GM12801 (cell line): ENCODE data around the gene TMEM117.

Experiments used
- TF ChIP-seq, protein P1 (sequence below): IDR thresholded peaks from one replicate; pipeline ENCODE4 v1.5.1; 2011; ENCODE audit warnings: control low read depth; ENCODE audit not compliant: insufficient read length; ENCODE audit errors: extremely low read depth

The TMEM117 gene

DNA sequence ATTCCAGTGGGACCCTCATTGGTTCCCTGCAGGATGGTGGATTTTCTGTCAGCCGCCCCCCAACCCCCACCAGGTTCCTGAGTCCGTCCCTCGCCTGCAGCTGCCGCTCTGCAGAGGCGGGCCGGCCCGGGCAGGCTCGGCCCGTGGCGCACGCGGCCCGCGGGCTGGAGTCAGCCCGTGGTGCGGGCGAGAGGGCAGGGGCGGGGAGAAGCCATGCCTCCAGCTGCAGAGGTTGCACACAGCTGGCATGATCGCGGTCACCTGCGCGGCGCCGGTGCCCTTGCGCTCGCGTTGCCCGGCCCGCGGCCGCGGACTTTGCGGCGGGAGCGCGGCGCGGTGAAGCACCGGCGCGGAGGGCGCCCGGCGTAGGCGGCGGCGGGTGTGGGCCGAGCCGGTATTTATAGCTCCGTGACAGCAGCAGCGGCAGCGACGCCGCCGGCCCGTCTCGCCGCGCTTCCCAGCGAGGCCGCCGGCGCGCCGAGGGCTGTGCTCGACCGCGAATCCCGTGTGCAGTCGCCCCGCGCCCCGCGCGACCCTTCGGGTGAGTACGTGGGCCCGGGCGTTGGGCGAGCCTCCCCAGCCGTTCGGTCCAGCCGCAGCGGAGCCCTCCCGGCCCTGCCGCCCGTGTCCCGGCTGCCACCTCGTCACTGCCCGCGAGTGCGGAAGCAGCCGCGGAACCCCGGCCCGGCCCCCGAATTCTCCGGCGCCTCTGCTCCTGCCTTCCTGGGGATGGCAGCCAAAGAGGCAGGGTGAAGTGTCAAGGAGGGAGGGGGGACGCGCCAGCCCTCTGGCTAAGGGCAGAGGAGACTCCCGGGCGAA lies at the start of gene TMEM117:
TSS of gene TMEM117 (plus strand) at position 426 of the 819 bp plus-strand sequence.
- TF ChIP-seq, protein P1, sequence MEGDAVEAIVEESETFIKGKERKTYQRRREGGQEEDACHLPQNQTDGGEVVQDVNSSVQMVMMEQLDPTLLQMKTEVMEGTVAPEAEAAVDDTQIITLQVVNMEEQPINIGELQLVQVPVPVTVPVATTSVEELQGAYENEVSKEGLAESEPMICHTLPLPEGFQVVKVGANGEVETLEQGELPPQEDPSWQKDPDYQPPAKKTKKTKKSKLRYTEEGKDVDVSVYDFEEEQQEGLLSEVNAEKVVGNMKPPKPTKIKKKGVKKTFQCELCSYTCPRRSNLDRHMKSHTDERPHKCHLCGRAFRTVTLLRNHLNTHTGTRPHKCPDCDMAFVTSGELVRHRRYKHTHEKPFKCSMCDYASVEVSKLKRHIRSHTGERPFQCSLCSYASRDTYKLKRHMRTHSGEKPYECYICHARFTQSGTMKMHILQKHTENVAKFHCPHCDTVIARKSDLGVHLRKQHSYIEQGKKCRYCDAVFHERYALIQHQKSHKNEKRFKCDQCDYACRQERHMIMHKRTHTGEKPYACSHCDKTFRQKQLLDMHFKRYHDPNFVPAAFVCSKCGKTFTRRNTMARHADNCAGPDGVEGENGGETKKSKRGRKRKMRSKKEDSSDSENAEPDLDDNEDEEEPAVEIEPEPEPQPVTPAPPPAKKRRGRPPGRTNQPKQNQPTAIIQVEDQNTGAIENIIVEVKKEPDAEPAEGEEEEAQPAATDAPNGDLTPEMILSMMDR = no peak

DNA sequence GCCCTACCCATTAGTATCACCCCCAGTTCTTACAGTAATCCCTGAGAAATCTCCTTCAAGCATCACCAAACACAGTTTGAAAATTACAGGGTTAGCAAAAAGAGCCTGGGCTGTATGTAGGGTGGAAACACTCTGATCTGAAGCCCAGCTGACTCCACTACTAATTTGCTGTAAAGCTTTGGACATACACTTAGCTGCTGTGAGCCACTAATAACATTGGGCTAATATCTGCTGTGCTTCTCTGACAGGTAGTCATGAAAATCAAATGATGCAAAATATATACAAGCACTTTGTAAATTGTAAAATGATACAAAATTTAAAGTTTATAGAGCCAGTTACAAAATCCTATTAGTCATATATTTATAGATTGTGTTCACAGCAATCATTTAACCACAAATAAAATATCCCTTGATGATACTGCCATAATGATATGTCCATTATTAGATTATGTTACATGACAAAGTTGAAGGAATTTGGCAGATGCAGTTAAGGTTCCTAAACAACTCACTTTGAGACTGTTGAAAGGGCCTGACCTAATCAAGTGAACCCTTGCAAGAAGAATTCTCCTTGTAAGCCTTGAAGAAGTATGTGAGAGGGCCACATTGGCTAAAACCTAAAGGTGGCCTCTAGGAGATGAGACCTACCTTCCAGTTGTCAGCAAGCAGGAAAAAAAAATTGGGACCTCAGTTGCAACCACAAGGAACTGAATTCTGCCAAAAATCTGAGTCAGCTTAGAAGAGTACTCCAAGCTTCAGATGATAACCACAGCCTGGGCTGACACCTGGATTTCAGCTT lies 48.8 kb upstream of the TMEM117 start:
- TF ChIP-seq, protein P1 = no peak

DNA sequence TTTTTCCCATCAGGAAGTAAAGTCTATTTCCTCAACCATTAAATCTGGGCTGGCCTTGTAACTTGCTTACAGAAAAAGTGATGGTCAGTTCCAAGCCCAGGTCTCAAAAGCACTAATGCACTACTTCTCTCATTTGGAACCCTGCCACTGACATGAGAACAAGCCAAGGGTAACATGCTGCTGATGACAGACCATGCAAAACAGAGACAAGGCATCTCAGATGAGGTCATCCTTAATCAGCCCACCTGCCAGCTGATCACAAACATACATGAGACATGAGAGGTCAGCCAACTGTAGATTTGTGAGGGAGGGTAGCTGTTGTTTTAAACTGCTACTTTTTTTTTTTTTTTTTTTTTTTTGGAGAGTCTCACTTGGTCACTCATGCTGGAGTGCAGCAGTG lies 45.9 kb upstream of the TMEM117 start:
- TF ChIP-seq, protein P1 = no peak

DNA sequence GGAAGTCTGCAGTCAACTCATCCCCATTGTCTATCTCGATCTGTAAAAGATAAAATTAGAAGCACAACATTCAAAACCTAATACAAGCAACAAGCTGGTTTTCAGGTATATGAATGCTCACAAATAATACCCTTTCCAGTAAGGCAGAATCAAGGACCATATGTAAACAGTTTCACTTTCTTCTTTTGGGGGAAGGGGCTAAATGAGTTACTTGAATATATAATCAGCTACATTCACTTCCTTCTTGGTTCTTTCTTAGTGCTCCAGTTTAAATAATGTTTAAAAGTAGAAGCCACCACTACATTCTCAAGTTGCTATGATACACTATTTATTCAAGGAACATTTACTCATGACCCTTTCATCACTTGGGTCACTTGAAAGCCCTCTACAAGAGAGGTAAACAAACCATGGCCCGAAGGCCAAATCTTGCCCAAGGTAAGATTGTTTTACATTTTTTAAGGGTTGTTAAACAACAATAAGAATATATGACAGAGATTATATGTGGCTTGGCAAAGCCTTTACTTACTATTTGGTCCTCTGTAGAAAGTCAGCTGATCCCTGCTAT lies 40.1 kb upstream of the TMEM117 start:
- TF ChIP-seq, protein P1 = no peak

DNA sequence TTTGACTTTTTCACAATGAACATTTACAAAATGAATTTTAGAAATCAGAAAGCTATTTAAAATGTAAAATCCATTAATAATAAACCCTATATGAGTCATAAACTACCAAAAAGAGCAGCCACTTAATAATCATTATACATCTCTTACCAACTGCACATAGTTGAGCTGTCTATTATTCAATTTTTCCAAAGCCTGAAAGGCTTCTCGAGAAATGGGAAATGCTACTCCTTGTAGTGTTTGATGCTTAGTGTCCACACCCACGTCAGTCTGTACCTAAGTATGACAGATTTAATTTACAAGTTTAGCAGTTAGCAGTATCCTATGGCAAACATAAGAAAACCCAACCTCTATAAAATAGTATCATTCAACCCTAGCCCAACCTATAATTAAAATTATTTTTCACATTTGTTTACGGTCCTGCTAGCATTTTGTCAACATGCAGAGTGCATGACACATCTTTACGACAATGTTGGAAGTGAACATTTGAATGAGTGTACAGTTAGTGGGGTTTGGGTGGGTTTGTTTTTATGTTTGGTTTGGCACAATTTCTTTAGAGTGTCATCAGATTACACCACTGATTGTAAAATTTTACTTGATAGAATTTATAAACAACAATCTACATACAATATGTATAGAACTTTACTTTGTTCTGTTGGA lies 38.2 kb upstream of the TMEM117 start:
- TF ChIP-seq, protein P1 = no peak

DNA sequence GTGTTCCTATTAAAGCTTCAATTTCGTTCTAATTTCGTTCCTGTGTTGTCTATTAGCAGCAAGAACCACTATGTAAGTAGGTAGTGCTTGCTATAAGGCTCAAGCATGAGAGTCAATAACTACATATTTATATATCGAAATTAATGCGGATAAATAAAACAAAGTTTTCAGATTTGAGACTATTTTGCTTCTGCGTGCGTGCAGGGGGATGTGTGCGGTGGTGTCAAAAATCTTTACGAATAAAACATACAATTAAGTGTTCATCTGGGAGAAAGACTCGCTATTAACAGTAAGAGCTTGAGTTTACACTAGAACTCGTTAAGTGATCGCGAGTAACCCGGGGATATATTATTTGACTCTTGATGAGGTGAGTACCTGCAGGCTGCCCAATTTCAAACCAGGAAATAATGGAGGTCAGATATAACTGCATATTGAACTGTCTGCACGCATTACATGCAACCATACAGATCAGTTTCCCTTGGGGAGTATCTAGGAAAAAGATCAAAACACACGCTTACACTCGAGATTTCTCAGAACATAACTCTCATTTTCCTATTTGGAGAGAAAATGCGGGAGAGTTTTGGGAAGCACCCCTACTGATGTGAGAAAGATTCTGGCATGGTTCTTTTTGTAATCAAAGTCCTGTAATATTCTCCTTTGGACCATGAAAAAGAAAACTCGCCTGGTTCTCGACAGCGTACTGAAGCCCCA lies 30.6 kb upstream of the TMEM117 start:
- TF ChIP-seq, protein P1 = no peak
